ENCODE measurements around the gene ENKUR.

GRCh38 chr10:24958721-24959381 lies 57.1 kb downstream of the ENKUR start:
- TF ChIP-seq, protein P1, sequence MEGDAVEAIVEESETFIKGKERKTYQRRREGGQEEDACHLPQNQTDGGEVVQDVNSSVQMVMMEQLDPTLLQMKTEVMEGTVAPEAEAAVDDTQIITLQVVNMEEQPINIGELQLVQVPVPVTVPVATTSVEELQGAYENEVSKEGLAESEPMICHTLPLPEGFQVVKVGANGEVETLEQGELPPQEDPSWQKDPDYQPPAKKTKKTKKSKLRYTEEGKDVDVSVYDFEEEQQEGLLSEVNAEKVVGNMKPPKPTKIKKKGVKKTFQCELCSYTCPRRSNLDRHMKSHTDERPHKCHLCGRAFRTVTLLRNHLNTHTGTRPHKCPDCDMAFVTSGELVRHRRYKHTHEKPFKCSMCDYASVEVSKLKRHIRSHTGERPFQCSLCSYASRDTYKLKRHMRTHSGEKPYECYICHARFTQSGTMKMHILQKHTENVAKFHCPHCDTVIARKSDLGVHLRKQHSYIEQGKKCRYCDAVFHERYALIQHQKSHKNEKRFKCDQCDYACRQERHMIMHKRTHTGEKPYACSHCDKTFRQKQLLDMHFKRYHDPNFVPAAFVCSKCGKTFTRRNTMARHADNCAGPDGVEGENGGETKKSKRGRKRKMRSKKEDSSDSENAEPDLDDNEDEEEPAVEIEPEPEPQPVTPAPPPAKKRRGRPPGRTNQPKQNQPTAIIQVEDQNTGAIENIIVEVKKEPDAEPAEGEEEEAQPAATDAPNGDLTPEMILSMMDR (conservative IDR thresholded peaks at IDR 0.05; ENCODE audit: low read depth in 2 of 2): no peak
- TF ChIP-seq EZH2phosphoT487 (IDR thresholded peaks at IDR 0.05; ENCODE audit: unreplicated experiment) (no peak), POLR2AphosphoS5 (IDR thresholded peaks at IDR 0.05; ENCODE audit: low read depth) (no peak), REST (IDR thresholded peaks at IDR 0.05; ENCODE audit: unreplicated experiment) (no peak), EZH2 (IDR thresholded peaks at IDR 0.05; ENCODE audit: low read depth, unreplicated experiment) (no peak), CREB1 (CRISPR knock-in tag; IDR thresholded peaks at IDR 0.05; ENCODE audit: low read depth) (no peak)
- TF ChIP-seq, protein P2, sequence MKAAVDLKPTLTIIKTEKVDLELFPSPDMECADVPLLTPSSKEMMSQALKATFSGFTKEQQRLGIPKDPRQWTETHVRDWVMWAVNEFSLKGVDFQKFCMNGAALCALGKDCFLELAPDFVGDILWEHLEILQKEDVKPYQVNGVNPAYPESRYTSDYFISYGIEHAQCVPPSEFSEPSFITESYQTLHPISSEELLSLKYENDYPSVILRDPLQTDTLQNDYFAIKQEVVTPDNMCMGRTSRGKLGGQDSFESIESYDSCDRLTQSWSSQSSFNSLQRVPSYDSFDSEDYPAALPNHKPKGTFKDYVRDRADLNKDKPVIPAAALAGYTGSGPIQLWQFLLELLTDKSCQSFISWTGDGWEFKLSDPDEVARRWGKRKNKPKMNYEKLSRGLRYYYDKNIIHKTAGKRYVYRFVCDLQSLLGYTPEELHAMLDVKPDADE (IDR thresholded peaks at IDR 0.05): no peak

Data from GM23338 (cell line).